Loucy (cell line): ENCODE results near the gene LRRC63.

Experiments used
- CTCF ChIP-seq: fragments of 200-600 bp; sonication (generic); conservative IDR thresholded peaks from 2 replicates; pipeline ENCODE4 v1.5.1; 2014; ENCODE audit warnings: mild to moderate bottlenecking, antibody characterized with exemption, low read length
- EZH2phosphoT487 ChIP-seq: fragments of 200-600 bp; IDR thresholded peaks from 2 replicates; pipeline ENCODE4 v1.6.1; 2018; ENCODE audit warnings: antibody characterized with exemption, mild to moderate bottlenecking, moderate library complexity, borderline replicate concordance

- TF ChIP-seq CTCF (no peak), EZH2phosphoT487 (no peak)
These were observed 17.5 kb downstream of the LRRC63 start for GRCh38 chr13:46229251-46229650.
